ENCODE measurements around the gene ABCF3. TPM values are rescaled to one million over a fixed set of nuclear protein-coding genes. Genes with fewer than 3 reads are reported as not detected.
A peak's percentile ranks its signal among the peaks of the same experiment; 100 is the strongest.

Gene ABCF3, protein sequence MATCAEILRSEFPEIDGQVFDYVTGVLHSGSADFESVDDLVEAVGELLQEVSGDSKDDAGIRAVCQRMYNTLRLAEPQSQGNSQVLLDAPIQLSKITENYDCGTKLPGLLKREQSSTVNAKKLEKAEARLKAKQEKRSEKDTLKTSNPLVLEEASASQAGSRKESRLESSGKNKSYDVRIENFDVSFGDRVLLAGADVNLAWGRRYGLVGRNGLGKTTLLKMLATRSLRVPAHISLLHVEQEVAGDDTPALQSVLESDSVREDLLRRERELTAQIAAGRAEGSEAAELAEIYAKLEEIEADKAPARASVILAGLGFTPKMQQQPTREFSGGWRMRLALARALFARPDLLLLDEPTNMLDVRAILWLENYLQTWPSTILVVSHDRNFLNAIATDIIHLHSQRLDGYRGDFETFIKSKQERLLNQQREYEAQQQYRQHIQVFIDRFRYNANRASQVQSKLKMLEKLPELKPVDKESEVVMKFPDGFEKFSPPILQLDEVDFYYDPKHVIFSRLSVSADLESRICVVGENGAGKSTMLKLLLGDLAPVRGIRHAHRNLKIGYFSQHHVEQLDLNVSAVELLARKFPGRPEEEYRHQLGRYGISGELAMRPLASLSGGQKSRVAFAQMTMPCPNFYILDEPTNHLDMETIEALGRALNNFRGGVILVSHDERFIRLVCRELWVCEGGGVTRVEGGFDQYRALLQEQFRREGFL
- total RNA-seq: 63.9 and 67.3 TPM in 2 replicates
- long read RNA-seq, transcript ABCF3-203 (21 exons, 2,624 nt): major isoform, 62 of 79 reads
- long read RNA-seq, partial matches to known transcripts: 4 of 79 reads
- long read RNA-seq, other reads (novel, unspliced or antisense): 13 of 79 reads

DNA sequence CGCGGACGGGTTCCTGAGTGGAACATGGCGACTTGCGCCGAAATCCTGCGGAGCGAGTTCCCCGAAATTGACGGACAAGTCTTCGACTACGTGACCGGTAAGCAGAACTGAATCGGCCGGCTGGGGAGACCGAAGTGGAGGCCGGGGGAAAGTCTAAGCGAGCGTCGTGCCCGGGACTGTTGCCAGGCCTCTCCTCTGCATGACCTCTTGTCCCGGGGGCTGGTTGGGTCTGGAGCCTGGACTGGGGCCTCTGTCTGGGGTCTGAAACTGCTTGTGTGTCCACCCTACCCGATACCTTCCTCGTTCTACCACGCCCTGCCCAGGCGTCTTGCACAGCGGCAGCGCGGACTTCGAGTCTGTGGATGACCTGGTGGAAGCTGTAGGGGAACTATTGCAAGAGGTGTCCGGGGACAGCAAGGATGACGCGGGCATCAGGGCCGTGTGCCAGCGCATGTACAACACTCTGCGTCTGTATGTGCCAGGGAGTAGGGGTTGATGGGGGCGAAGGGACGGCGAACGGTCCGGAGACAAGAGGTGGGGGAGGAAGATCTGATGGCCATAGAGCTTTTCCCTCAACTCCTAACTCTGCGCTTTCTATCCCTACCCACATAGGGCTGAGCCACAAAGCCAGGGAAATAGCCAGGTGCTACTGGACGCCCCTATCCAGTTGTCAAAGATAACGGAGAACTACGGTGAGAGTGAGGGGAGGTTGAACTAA, at the start of gene ABCF3:
ABCF3 (plus strand) TSS at position 16 of the 718 bp plus-strand sequence; CDS start at position 25, 9 bp downstream.
- Mint-ChIP-seq H3K27me3 (ENCODE audit: low read depth) (no peaks in the 10 kb centered on the region), H3K36me3 (ENCODE audit: low read depth) (peaks cover 6% of the 10 kb centered on the region), H3K4me1 (peaks cover 30% of the 10 kb centered on the region), H3K4me3 (peak within 1 kb of the TSS; percentile 96), H3K27ac (ENCODE audit: unreplicated experiment) (peak within 1 kb of the TSS; percentile 97), H3K9me3 (no peaks in the 10 kb centered on the region)
- TF ChIP-seq, protein P1, sequence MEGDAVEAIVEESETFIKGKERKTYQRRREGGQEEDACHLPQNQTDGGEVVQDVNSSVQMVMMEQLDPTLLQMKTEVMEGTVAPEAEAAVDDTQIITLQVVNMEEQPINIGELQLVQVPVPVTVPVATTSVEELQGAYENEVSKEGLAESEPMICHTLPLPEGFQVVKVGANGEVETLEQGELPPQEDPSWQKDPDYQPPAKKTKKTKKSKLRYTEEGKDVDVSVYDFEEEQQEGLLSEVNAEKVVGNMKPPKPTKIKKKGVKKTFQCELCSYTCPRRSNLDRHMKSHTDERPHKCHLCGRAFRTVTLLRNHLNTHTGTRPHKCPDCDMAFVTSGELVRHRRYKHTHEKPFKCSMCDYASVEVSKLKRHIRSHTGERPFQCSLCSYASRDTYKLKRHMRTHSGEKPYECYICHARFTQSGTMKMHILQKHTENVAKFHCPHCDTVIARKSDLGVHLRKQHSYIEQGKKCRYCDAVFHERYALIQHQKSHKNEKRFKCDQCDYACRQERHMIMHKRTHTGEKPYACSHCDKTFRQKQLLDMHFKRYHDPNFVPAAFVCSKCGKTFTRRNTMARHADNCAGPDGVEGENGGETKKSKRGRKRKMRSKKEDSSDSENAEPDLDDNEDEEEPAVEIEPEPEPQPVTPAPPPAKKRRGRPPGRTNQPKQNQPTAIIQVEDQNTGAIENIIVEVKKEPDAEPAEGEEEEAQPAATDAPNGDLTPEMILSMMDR (conservative IDR thresholded peaks at IDR 0.05): no peak
- no peak for DNase-seq (ENCODE audit: low read depth, low spot score)

DNA sequence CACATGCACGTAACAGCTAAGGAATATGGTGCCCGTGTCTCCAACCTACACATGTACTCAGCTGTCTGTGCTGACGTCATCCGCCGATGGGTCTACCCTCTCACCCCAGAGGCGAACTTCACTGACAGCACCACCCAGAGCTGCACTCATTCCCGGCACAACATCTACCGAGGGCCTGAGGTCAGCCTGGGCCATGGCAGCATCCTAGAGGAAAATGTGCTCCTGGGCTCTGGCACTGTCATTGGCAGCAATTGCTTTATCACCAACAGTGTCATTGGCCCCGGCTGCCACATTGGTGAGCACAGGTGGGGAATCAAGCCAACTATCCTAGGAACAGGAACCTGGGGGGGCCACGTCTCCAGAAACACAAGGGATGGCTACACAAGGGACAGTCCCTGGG, 45.6 kb upstream of the ABCF3 start:
- peaks cover 17% of the 10 kb centered on the region for H3K4me1 Mint-ChIP-seq
- H3K27me3 Mint-ChIP-seq (ENCODE audit: low read depth): no peaks in the 10 kb centered on the region
- no peak overlapping the region for H3K27ac Mint-ChIP-seq (ENCODE audit: unreplicated experiment)
- no peak overlapping the region for H3K4me3 Mint-ChIP-seq
- no peak for DNase-seq (ENCODE audit: low read depth, low spot score)
- TF ChIP-seq, protein P1 (conservative IDR thresholded peaks at IDR 0.05): no peak
- no peaks in the 10 kb centered on the region for H3K9me3 Mint-ChIP-seq
- no peaks in the 10 kb centered on the region for H3K36me3 Mint-ChIP-seq (ENCODE audit: low read depth)

DNA sequence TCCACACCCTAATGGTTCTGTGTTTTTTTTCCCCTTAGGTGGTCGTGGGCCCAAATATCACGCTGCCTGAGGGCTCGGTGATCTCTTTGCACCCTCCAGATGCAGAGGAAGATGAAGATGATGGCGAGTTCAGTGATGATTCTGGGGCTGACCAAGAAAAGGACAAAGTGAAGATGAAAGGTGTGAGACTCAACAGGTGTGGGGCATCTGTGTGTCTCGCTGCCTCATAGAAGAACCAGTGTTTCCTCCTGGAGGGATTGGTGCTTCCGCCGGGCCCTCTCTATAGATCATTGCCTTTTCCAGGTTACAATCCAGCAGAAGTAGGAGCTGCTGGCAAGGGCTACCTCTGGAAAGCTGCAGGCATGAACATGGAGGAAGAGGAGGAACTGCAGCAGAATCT, 43.8 kb upstream of the ABCF3 start:
- TF ChIP-seq, protein P1 (conservative IDR thresholded peaks at IDR 0.05): no peak
- Mint-ChIP-seq H3K9me3 (no peaks in the 10 kb centered on the region), H3K27ac (ENCODE audit: unreplicated experiment) (no peak overlapping the region), H3K4me3 (no peak overlapping the region), H3K4me1 (peaks cover under 1% of the 10 kb centered on the region), H3K36me3 (ENCODE audit: low read depth) (no peaks in the 10 kb centered on the region), H3K27me3 (ENCODE audit: low read depth) (no peaks in the 10 kb centered on the region)
- no peak for DNase-seq (ENCODE audit: low read depth, low spot score)

DNA sequence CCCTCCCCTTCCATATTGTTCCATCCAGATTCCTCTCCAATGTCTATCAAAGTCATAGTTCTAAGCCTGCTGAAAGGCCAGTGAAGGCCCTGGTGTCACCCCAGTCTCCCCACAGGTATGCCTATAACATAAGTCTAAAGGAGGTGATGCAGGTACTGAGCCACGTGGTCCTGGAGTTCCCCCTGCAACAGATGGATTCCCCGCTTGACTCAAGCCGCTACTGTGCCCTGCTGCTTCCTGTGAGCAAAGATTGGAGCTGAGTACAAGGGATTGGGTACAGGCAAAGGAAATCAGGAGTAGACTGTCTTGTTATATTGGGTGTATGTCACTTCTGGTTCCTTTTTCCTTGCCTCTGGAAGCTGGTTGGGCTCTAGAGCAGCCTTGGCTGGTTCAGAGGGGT, 42.7 kb upstream of the ABCF3 start:
- no peaks in the 10 kb centered on the region for H3K36me3 Mint-ChIP-seq (ENCODE audit: low read depth)
- no peaks in the 10 kb centered on the region for H3K27me3 Mint-ChIP-seq (ENCODE audit: low read depth)
- H3K4me3 Mint-ChIP-seq: no peak overlapping the region
- TF ChIP-seq, protein P1 (conservative IDR thresholded peaks at IDR 0.05): no peak
- H3K27ac Mint-ChIP-seq (ENCODE audit: unreplicated experiment): no peak overlapping the region
- H3K9me3 Mint-ChIP-seq: no peaks in the 10 kb centered on the region
- H3K4me1 Mint-ChIP-seq: no peaks in the 10 kb centered on the region
- DNase-seq (ENCODE audit: low read depth, low spot score): no peak

DNA sequence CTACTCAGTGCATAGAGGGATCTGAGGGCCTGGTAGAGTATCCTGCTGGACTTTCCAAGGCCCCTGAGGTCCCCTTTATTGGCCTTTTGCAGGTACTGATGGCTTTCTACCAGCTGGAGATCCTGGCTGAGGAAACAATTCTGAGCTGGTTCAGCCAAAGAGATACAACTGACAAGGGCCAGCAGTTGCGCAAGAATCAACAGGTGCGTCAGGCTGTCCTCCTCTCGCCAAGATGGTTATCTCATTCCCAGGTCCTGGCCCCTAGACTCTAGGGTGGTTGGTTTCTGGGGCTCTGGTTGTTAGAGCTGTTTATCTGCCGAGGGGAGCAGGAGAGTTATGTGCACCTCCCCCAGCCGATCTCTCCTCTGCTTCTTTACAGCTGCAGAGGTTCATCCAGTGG, 41.5 kb upstream of the ABCF3 start:
- Mint-ChIP-seq H3K27ac (ENCODE audit: unreplicated experiment) (no peak overlapping the region), H3K27me3 (ENCODE audit: low read depth) (no peaks in the 10 kb centered on the region), H3K9me3 (no peaks in the 10 kb centered on the region), H3K36me3 (ENCODE audit: low read depth) (no peaks in the 10 kb centered on the region), H3K4me1 (no peaks in the 10 kb centered on the region), H3K4me3 (no peak overlapping the region)
- DNase-seq (ENCODE audit: low read depth, low spot score): no peak
- TF ChIP-seq, protein P1 (conservative IDR thresholded peaks at IDR 0.05): no peak

All from neural crest cell (in vitro differentiated cells).